CD8-positive, alpha-beta memory T cell (primary cell): ENCODE measurements around the gene DTYMK. TPM values are rescaled to one million over a fixed set of nuclear protein-coding genes. Genes with fewer than 3 reads are reported as not detected.

ENCODE experiments used
- CTCF ChIA-PET: fragments of 350-600 bp; sonication (Branson Sonifier 250); formaldehyde crosslinking; loops from one replicate; lab custom pipeline; 2021; ENCODE audit warnings: antibody characterized with exemption; lab: Charles Lee
- POLR2A ChIA-PET: fragments of 350-600 bp; sonication (Branson Sonifier 250); formaldehyde crosslinking; loops from one replicate; lab custom pipeline; 2021; ENCODE audit warnings: antibody characterized with exemption; lab: Charles Lee
- DNase-seq, 5 donors: peaks; one replicate each; pipeline versions ENCODE4 v3.0.0 to v3.0.0-alpha.2; 2020 to 2022; ENCODE audit warnings: mixed read lengths in 1 of 5
- H3K27ac ChIP-seq: one replicate; pipeline ENCODE4 v1.7.0; 2013; ENCODE audit warnings: low read depth, mild to moderate bottlenecking, low read length, moderate library complexity
- H3K27me3 ChIP-seq: 2 replicates; pipeline ENCODE4 v1.7.0; 2013; ENCODE audit warnings: low read length, mild to moderate bottlenecking; ENCODE audit not compliant: insufficient read depth, poor library complexity, severe bottlenecking
- H3K36me3 ChIP-seq: 2 replicates; pipeline ENCODE4 v1.7.0; 2013; ENCODE audit warnings: mild to moderate bottlenecking, low read length, moderate library complexity; ENCODE audit not compliant: insufficient read depth
- H3K4me1 ChIP-seq: 2 replicates; pipeline ENCODE4 v1.7.0; 2013; ENCODE audit warnings: mild to moderate bottlenecking, low read length, moderate library complexity; ENCODE audit not compliant: insufficient read depth
- H3K4me3 ChIP-seq: 2 replicates; pipeline ENCODE4 v1.7.0; 2013; ENCODE audit warnings: mild to moderate bottlenecking, low read length
- H3K9me3 ChIP-seq: 2 replicates; pipeline ENCODE4 v1.7.0; 2013; ENCODE audit warnings: mild to moderate bottlenecking, low read length
- H3K27ac Mint-ChIP-seq, 8 donors: one replicate each; pipeline ENCODE4 v1.8.0; 2020 to 2021; ENCODE audit warnings: mixed read lengths in 8 of 8, mild to moderate bottlenecking in 6 of 8, inconsistent platforms in 3 of 8, moderate library complexity in 3 of 8
- H3K27me3 Mint-ChIP-seq, 2 donors: one replicate each; pipeline ENCODE4 v1.8.0; 2020 to 2021; ENCODE audit warnings: mixed read lengths in 2 of 2, mild to moderate bottlenecking in 1 of 2, moderate library complexity in 1 of 2
- H3K36me3 Mint-ChIP-seq, 3 donors: one replicate each; pipeline ENCODE4 v1.8.0; 2020 to 2021; ENCODE audit warnings: mixed read lengths in 3 of 3, inconsistent platforms in 1 of 3, mild to moderate bottlenecking in 1 of 3
- H3K4me1 Mint-ChIP-seq, 3 donors: one replicate each; pipeline ENCODE4 v1.8.0; 2020 to 2021; ENCODE audit warnings: mixed read lengths in 3 of 3, inconsistent platforms in 1 of 3, mild to moderate bottlenecking in 1 of 3
- H3K4me3 Mint-ChIP-seq, 7 donors: one replicate each; pipeline ENCODE4 v1.8.0; 2020 to 2021; ENCODE audit warnings: mixed read lengths in 7 of 7, mild to moderate bottlenecking in 6 of 7, moderate library complexity in 4 of 7, inconsistent platforms in 2 of 7
- H3K9me3 Mint-ChIP-seq, 5 donors: one replicate each; pipeline ENCODE4 v1.8.0; 2020 to 2022; ENCODE audit warnings: mixed read lengths in 5 of 5, mild to moderate bottlenecking in 3 of 5, moderate library complexity in 2 of 5, inconsistent platforms in 1 of 5
- polyA plus RNA-seq: library from polyadenylated mRNA; unstranded; fragments of 300-500 nt; fragmentation: Illumina TruSeq; gene quantifications from one replicate; pipeline ENCODE4 v1.2.3, GENCODE V29; 2021
- total RNA-seq, 2 experiments: library from RNA; stranded (reverse); gene quantifications; one replicate each; pipeline ENCODE4 v1.2.3, GENCODE V29; 2021

Gene DTYMK
- total and polyA plus RNA-seq, 3 experiments from 2014 or later, result 41.1 to 134 (median 131) TPM

DNA sequence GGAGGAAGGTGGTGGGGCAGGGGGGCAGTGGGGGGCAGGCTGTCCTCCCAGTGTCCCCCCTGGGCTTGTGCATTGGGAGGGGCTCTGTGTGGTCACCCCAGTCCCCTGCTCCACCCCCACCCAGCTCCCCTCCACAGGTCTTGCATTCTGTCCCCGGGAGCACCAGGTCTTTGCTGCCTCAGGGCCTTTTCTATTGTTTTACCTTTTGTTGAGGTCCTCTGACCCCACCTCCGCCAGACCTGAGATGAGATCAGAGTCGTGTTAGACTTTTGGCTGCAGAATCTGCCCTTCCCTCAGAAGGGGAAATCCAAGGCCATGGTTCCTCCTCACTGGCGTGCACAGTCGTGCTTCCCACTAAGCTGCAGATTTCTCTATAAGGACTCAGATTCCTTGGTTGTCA is 28.3 kb downstream of the DTYMK start:
- Mint-ChIP-seq H3K36me3 (peaks cover 0 to 83% (median 21%) of the 10 kb centered on the region in 3 donors), H3K4me1 (no peaks in the 10 kb centered on the region), H3K9me3 (no peaks in the 10 kb centered on the region), H3K27ac (no peak overlapping the region), H3K4me3 (no peak overlapping the region), H3K27me3 (peaks cover 0 to 1% of the 10 kb centered on the region in 2 donors)
- Histone ChIP-seq H3K9me3 (no peaks in the 10 kb centered on the region), H3K27me3 (no peaks in the 10 kb centered on the region), H3K4me3 (no peak overlapping the region), H3K36me3 (peaks cover 28% of the 10 kb centered on the region), H3K4me1 (no peaks in the 10 kb centered on the region), H3K27ac (no peak overlapping the region)
- DNase-seq, result no peak
- ChIA-PET CTCF (interaction anchor here (0.6 to 1.6 kb wide), 2 partner anchors 17 to 20 kb away, joined by 3 to 5 read pairs; no protein-coding TSS in a partner anchor), POLR2A (no interaction called here)

DNA sequence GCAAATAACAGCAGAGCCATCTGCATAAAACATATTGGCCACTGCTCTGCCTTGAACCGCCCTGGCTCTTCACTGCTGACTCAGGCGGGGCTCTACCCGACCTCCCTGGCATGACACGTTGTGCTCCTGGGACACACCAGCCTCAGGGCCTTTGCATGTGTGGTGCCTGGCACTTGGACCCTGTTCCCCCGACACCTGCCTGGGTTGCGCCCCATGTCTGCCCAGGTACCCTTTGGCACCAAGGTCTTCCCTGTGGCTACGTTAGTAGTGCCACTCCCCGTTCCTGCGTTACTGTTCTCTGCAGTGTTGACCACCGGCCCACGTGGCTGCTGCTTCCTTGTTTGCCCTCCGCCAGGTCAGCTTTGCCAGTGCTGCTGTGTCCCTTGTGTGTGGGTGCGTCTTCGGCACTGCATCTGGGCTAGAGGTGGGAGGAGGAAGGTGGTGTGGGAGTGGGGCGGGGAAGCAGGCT is 28.8 kb downstream of the DTYMK start:
- Mint-ChIP-seq H3K36me3 (peaks cover 0 to 86% (median 21%) of the 10 kb centered on the region in 3 donors), H3K4me3 (no peak overlapping the region), H3K27ac (peak overlapping the region in 2 of 8 donors; percentile 0 to 58), H3K9me3 (no peaks in the 10 kb centered on the region), H3K27me3 (peaks cover 0 to 1% of the 10 kb centered on the region in 2 donors), H3K4me1 (no peaks in the 10 kb centered on the region)
- no peak overlapping the region for H3K27ac ChIP-seq
- no peaks in the 10 kb centered on the region for H3K4me1 ChIP-seq
- no peaks in the 10 kb centered on the region for H3K9me3 ChIP-seq
- CTCF ChIA-PET, result no interaction called here
- H3K36me3 ChIP-seq, result peaks cover 30% of the 10 kb centered on the region
- no peaks in the 10 kb centered on the region for H3K27me3 ChIP-seq
- no peak overlapping the region for H3K4me3 ChIP-seq
- POLR2A ChIA-PET, result no interaction called here
- DNase-seq, result no peak

DNA sequence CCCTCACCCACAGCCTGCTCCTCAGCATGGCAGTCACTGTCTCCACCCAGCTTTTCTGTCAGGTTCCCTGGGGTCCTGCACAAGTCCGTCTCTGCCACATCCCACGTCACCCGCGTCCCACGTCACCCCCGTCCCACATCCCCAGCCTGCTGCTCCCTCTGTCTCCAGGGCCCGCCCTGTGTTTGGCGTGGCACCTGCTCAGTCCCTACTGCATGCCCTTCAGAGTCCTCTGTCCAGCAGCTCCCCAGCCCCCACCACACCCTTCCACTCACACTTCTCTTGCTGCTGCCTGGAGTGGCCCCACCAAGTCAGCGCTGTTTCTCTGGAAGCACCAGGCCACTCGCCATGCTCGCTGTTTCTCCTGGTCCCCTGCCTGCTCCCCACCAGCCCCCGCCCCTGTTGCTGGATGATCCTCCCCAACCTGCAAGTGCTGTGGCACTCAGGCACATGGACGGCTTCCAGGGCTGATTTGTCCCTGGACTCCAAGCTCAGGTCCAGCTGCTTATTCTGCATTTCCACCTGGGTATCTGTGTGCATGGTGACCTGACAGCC is 30.3 kb downstream of the DTYMK start:
- Mint-ChIP-seq H3K4me3 (no peak overlapping the region), H3K36me3 (peaks cover 0 to 90% (median 21%) of the 10 kb centered on the region in 3 donors), H3K9me3 (no peaks in the 10 kb centered on the region), H3K27me3 (peaks cover 0 to 1% of the 10 kb centered on the region in 2 donors), H3K27ac (peak overlapping the region in 1 of 8 donors; percentile 55), H3K4me1 (no peaks in the 10 kb centered on the region)
- H3K4me3 ChIP-seq, result no peak overlapping the region
- H3K36me3 ChIP-seq, result peaks cover 34% of the 10 kb centered on the region
- no peaks in the 10 kb centered on the region for H3K9me3 ChIP-seq
- ChIA-PET CTCF (no interaction called here), POLR2A (no interaction called here)
- no peak for DNase-seq
- H3K4me1 ChIP-seq, result no peaks in the 10 kb centered on the region
- H3K27me3 ChIP-seq, result no peaks in the 10 kb centered on the region
- H3K27ac ChIP-seq, result no peak overlapping the region

DNA sequence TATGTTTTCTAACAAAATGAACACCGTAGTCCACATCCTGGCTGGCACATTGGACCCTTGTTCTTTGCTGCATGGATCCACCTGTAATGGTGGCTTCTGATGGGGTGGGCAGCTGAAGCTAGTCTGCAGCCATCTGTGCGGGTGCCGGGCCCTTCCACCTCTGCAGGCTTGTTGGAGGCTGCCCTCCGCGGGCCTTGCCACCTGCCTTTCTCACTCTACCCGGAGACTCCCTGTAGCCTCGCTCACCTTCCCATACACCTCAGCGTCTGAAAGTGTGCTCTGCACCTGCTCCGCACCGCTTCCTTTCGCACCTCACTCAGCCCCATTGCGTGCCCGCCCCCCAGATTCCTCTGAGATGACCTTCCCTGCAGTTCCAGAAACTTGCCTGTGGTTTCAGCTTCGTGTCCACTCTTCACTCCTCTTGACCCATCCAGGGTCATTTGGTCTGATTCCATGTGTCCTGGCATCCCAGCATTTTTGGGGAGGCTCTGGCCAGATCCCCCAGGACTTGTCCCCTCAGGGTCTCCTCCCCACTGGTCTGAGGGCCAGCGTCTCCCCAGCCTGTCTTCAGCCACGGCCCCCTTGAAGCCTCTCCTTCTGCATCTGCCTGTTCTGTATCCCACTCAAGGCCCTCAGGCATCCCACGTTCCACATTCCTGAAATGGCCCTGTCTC is 31.0 kb downstream of the DTYMK start:
- POLR2A ChIA-PET, result no interaction called here
- Mint-ChIP-seq H3K27ac (peak overlapping the region in 2 of 8 donors; percentile 43 to 55), H3K27me3 (peaks cover 0 to 1% of the 10 kb centered on the region in 2 donors)

DNA sequence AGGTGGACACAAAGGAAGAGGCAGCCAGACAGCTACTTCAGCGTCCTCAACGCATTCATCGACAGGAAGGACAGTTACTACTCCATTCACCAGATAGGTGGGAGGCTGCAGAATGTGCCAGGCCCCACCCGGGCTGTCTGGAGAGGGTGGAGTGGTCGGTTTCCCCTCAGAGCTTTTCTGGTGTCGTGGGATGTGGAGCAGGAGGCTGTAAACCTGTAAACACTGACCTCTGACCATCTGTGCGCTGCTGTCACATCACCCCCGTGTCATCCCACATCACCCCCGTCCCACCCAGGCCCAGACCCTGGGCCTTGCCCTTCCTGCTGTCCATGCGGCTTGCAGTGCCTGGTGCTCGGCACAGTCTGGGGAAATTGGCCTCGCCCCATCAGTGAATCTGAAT is 32.1 kb downstream of the DTYMK start:
- H3K4me3 Mint-ChIP-seq, result no peak overlapping the region
- H3K27me3 ChIP-seq, result no peaks in the 10 kb centered on the region
- peaks cover 35% of the 10 kb centered on the region for H3K36me3 ChIP-seq
- no peak overlapping the region for H3K27ac Mint-ChIP-seq
- peaks cover 2 to 4% (median 4%) of the 10 kb centered on the region in 3 donors for H3K4me1 Mint-ChIP-seq
- no peak overlapping the region for H3K27ac ChIP-seq
- H3K4me1 ChIP-seq, result no peaks in the 10 kb centered on the region
- no peaks in the 10 kb centered on the region for H3K9me3 Mint-ChIP-seq
- ChIA-PET POLR2A (no interaction called here), CTCF (no interaction called here)
- peaks cover 0 to 1% of the 10 kb centered on the region in 2 donors for H3K27me3 Mint-ChIP-seq
- H3K4me3 ChIP-seq, result no peak overlapping the region
- H3K36me3 Mint-ChIP-seq, result peaks cover 0 to 79% (median 12%) of the 10 kb centered on the region in 3 donors
- no peak for DNase-seq
- no peaks in the 10 kb centered on the region for H3K9me3 ChIP-seq

More for the DNA sequence above, 31.0 kb downstream of the DTYMK start:
- Mint-ChIP-seq H3K36me3 (peaks cover 0 to 90% (median 19%) of the 10 kb centered on the region in 3 donors), H3K9me3 (no peaks in the 10 kb centered on the region), H3K4me1 (peaks cover 2 to 4% (median 4%) of the 10 kb centered on the region in 3 donors), H3K4me3 (no peak overlapping the region)
- Histone ChIP-seq H3K9me3 (no peaks in the 10 kb centered on the region), H3K4me1 (no peaks in the 10 kb centered on the region), H3K27me3 (no peaks in the 10 kb centered on the region), H3K36me3 (peaks cover 35% of the 10 kb centered on the region), H3K27ac (no peak overlapping the region), H3K4me3 (no peak overlapping the region)
- CTCF ChIA-PET, result no interaction called here
- DNase-seq, result no peak

DNA sequence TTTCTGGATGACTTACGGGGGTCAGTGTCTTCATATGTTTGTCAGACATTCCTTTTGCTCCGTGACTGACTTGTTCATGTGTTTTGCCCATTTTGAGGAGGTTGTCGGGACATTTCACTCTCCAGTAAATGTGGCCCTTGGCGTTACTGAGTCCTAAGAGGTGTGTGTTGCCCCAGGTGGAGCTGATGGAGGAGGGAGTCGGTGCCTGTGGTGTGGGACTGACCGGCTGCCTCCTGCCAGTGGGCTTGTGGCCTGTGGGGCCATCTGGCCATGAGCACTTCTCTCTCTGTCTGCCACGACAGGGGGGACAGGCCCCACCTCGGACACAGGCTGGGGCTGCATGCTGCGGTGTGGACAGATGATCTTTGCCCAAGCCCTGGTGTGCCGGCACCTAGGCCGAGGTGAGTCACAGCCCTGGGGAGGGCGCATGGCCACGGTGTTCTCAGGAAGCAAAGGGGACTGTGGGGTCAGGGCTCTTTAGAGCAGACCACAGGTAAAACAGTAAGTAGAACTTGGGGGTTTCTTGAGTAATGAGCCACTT is 33.3 kb downstream of the DTYMK start:
- H3K36me3 Mint-ChIP-seq, result peaks cover 0 to 69% (median 8%) of the 10 kb centered on the region in 3 donors
- Histone ChIP-seq H3K4me1 (no peaks in the 10 kb centered on the region), H3K36me3 (peaks cover 28% of the 10 kb centered on the region), H3K4me3 (no peak overlapping the region), H3K9me3 (no peaks in the 10 kb centered on the region), H3K27ac (no peak overlapping the region), H3K27me3 (no peaks in the 10 kb centered on the region)
- DNase-seq, result no peak
- H3K27ac Mint-ChIP-seq, result no peak overlapping the region
- no peak overlapping the region for H3K4me3 Mint-ChIP-seq
- H3K9me3 Mint-ChIP-seq, result no peaks in the 10 kb centered on the region
- peaks cover 0 to 1% of the 10 kb centered on the region in 2 donors for H3K27me3 Mint-ChIP-seq
- POLR2A ChIA-PET, result no interaction called here
- CTCF ChIA-PET, result no interaction called here
- peaks cover 5 to 16% (median 14%) of the 10 kb centered on the region in 3 donors for H3K4me1 Mint-ChIP-seq

DNA sequence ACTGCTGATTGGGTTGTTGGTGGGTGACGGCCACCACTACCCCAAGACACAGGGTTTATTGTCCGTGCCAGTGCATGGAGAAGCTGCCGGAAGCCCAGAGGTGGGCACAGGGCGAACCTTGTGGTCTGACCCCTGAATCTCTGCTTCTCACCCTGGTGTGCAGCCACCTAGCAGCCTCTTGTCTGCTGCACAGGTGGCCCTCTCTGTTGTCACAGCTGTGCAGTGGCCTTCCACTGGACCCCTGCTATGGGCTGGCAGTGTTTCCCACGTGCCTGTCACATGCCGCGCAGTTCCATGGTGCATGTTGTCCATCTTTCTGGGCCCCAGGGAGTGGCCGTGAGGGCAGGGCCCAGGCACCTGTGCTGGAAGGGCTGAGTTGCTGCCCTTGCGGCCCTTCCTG is 33.9 kb downstream of the DTYMK start:
- CTCF ChIA-PET, result no interaction called here
- Mint-ChIP-seq H3K27me3 (peaks cover 0 to 1% of the 10 kb centered on the region in 2 donors), H3K9me3 (no peaks in the 10 kb centered on the region)

DNA sequence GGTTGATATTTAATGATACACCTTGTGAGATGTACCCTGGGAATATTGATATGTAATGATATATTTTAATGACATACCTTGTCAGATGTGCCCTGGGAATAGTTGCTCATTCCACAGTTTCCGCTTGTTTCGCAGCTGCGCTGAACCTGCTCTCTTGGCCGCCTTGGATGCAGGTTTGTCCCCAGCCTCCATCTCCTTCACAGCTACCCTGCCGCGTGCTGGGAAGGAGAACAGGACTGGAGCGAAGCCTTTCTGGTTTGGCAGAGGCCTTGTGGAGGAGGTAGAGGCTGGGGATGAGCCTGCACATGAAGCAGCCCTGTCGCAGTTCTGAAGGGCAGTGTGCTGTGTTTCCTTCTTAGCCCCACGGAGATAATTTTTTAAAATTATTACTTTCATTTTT is 34.5 kb downstream of the DTYMK start:
- Histone ChIP-seq H3K36me3 (peaks cover 28% of the 10 kb centered on the region), H3K4me3 (no peak overlapping the region), H3K9me3 (no peaks in the 10 kb centered on the region), H3K4me1 (no peaks in the 10 kb centered on the region), H3K27me3 (no peaks in the 10 kb centered on the region), H3K27ac (no peak overlapping the region)
- ChIA-PET CTCF (no interaction called here), POLR2A (no interaction called here)
- no peak for DNase-seq
- Mint-ChIP-seq H3K36me3 (peaks cover 0 to 60% (median 8%) of the 10 kb centered on the region in 3 donors), H3K27ac (no peak overlapping the region), H3K4me3 (no peak overlapping the region), H3K4me1 (peaks cover 5 to 20% (median 20%) of the 10 kb centered on the region in 3 donors), H3K27me3 (peaks cover 0 to 1% of the 10 kb centered on the region in 2 donors), H3K9me3 (no peaks in the 10 kb centered on the region)

More for the DNA sequence above, 33.9 kb downstream of the DTYMK start:
- Histone ChIP-seq H3K4me3 (no peak overlapping the region), H3K9me3 (no peaks in the 10 kb centered on the region), H3K36me3 (peaks cover 28% of the 10 kb centered on the region), H3K27me3 (no peaks in the 10 kb centered on the region), H3K27ac (no peak overlapping the region), H3K4me1 (no peaks in the 10 kb centered on the region)
- POLR2A ChIA-PET, result no interaction called here
- H3K27ac Mint-ChIP-seq, result no peak overlapping the region
- peaks cover 0 to 65% (median 8%) of the 10 kb centered on the region in 3 donors for H3K36me3 Mint-ChIP-seq
- peaks cover 5 to 20% (median 20%) of the 10 kb centered on the region in 3 donors for H3K4me1 Mint-ChIP-seq
- no peak for DNase-seq
- no peak overlapping the region for H3K4me3 Mint-ChIP-seq
